ENCODE data around the gene DERL3. TPM values are rescaled to one million over a fixed set of nuclear protein-coding genes. Genes with fewer than 3 reads are reported as not detected.

DERL3 gene
- total RNA-seq, 1 experiment from 2014 or later = 12.5 TPM

GRCh38 chr22:23884140-23884539 lies 45.3 kb upstream of the DERL3 start:
- CTCF ChIA-PET = interaction anchor here (2.5 to 3.0 kb wide), 2 partner anchors 10 to 35 kb away, joined by 6 to 10 read pairs; partner anchors contain the start of gene MIF
- Mint-ChIP-seq H3K36me3 (peaks cover 10% of the 10 kb centered on the region), H3K27me3 (ENCODE audit: low read depth) (no peaks in the 10 kb centered on the region), H3K9me3 (no peaks in the 10 kb centered on the region), H3K27ac (no peak overlapping the region), H3K4me3 (no peak overlapping the region), H3K4me1 (no peaks in the 10 kb centered on the region)
- ATAC-seq = no peak
- no peak for DNase-seq (ENCODE audit: low spot score)
- TF ChIP-seq NR3C1 (CRISPR knock-in tag; conservative IDR thresholded peaks at IDR 0.05; ENCODE audit: low read depth) = no peak
- no peak for TF ChIP-seq SP1 (CRISPR knock-in tag; conservative IDR thresholded peaks at IDR 0.05)
- TF ChIP-seq SOX15 (CRISPR knock-in tag; IDR thresholded peaks at IDR 0.05) = no peak
- TF ChIP-seq MAX (CRISPR knock-in tag; IDR thresholded peaks at IDR 0.05) = no peak
- TF ChIP-seq ESRRA (CRISPR knock-in tag; IDR thresholded peaks at IDR 0.05; ENCODE audit: borderline replicate concordance) = no peak
- TF ChIP-seq ZNF396 (CRISPR knock-in tag; IDR thresholded peaks at IDR 0.05; ENCODE audit: borderline replicate concordance) = no peak
- TF ChIP-seq TEAD4 (CRISPR knock-in tag; IDR thresholded peaks at IDR 0.05) = no peak
- TF ChIP-seq, protein P1, sequence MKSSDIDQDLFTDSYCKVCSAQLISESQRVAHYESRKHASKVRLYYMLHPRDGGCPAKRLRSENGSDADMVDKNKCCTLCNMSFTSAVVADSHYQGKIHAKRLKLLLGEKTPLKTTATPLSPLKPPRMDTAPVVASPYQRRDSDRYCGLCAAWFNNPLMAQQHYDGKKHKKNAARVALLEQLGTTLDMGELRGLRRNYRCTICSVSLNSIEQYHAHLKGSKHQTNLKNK (CRISPR knock-in tag; IDR thresholded peaks at IDR 0.05) = no peak
- no peak for TF ChIP-seq STAT6 (CRISPR knock-in tag; conservative IDR thresholded peaks at IDR 0.05; ENCODE audit: low read depth)
- TF ChIP-seq GABPB1 (CRISPR knock-in tag; IDR thresholded peaks at IDR 0.05) = no peak
- TF ChIP-seq ELF4 (CRISPR knock-in tag; IDR thresholded peaks at IDR 0.05; ENCODE audit: low read depth) = no peak
- no peak for TF ChIP-seq PRRX2 (CRISPR knock-in tag; IDR thresholded peaks at IDR 0.05)
- no peak for TF ChIP-seq E2F5 (CRISPR knock-in tag; IDR thresholded peaks at IDR 0.05)
- TF ChIP-seq, protein P2, sequence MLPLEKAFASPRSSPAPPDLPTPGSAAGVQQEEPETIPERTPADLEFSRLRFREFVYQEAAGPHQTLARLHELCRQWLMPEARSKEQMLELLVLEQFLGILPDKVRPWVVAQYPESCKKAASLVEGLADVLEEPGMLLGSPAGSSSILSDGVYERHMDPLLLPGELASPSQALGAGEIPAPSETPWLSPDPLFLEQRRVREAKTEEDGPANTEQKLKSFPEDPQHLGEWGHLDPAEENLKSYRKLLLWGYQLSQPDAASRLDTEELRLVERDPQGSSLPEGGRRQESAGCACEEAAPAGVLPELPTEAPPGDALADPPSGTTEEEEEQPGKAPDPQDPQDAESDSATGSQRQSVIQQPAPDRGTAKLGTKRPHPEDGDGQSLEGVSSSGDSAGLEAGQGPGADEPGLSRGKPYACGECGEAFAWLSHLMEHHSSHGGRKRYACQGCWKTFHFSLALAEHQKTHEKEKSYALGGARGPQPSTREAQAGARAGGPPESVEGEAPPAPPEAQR (CRISPR knock-in tag; IDR thresholded peaks at IDR 0.05) = no peak
- no peak for TF ChIP-seq RELA (CRISPR knock-in tag; IDR thresholded peaks at IDR 0.05; ENCODE audit: borderline replicate concordance)
- no peak for TF ChIP-seq SMAD4 (CRISPR knock-in tag; IDR thresholded peaks at IDR 0.05)
- TF ChIP-seq SMAD3 (CRISPR knock-in tag; IDR thresholded peaks at IDR 0.05; ENCODE audit: borderline replicate concordance) = no peak
- POLR2A ChIA-PET = no interaction called here

- no peak overlapping the region for H3K27ac Mint-ChIP-seq
- no peaks in the 10 kb centered on the region for H3K27me3 Mint-ChIP-seq (ENCODE audit: low read depth)
- peaks cover 11% of the 10 kb centered on the region for H3K36me3 Mint-ChIP-seq
- ChIA-PET POLR2A (no interaction called here), CTCF (interaction anchor here (2.5 to 3.0 kb wide), 2 partner anchors 11 to 34 kb away, joined by 6 to 10 read pairs; partner anchors contain the start of gene MIF)
- DNase-seq (ENCODE audit: low spot score) (no peak), ATAC-seq (no peak)
- H3K9me3 Mint-ChIP-seq = no peaks in the 10 kb centered on the region
- no peak overlapping the region for H3K4me3 Mint-ChIP-seq
- no peaks in the 10 kb centered on the region for H3K4me1 Mint-ChIP-seq
- TF ChIP-seq E2F1 (CRISPR knock-in tag; IDR thresholded peaks at IDR 0.05) (no peak), ZNF425 (CRISPR knock-in tag; conservative IDR thresholded peaks at IDR 0.05) (no peak), HMGA2 (CRISPR knock-in tag; IDR thresholded peaks at IDR 0.05) (no peak), RELA (CRISPR knock-in tag; IDR thresholded peaks at IDR 0.05; ENCODE audit: borderline replicate concordance) (no peak), GABPB1 (CRISPR knock-in tag; IDR thresholded peaks at IDR 0.05) (no peak), ZNF396 (CRISPR knock-in tag; IDR thresholded peaks at IDR 0.05; ENCODE audit: borderline replicate concordance) (no peak), OVOL2 (CRISPR knock-in tag; IDR thresholded peaks at IDR 0.05; ENCODE audit: borderline replicate concordance) (no peak), TEAD4 (CRISPR knock-in tag; IDR thresholded peaks at IDR 0.05) (no peak), ZNF416 (CRISPR knock-in tag; IDR thresholded peaks at IDR 0.05) (no peak), TP53 (CRISPR knock-in tag; IDR thresholded peaks at IDR 0.05) (no peak), FOXK1 (CRISPR knock-in tag; IDR thresholded peaks at IDR 0.05) (no peak), CREM (CRISPR knock-in tag; IDR thresholded peaks at IDR 0.05) (no peak), ZNF317 (CRISPR knock-in tag; IDR thresholded peaks at IDR 0.05; ENCODE audit: borderline replicate concordance, low read depth) (no peak), ZNF671 (CRISPR knock-in tag; IDR thresholded peaks at IDR 0.05) (no peak), FOXP1 (CRISPR knock-in tag; IDR thresholded peaks at IDR 0.05; ENCODE audit: borderline replicate concordance) (no peak), KAT7 (CRISPR knock-in tag; IDR thresholded peaks at IDR 0.05; ENCODE audit: borderline replicate concordance) (no peak)
Observed at GRCh38 chr22:23883658-23884057, 44.9 kb upstream of the DERL3 start.

Measured in WTC11 (cell line).